ENCODE results near the gene SAMD11.
A peak's percentile ranks its signal among the peaks of the same experiment; 100 is the strongest.
"Not testable (repeated sequence)": the region's sequence is repeated elsewhere in the genome, so short reads cannot be mapped to it uniquely, and the experiment has no call there.

The SAMD11 gene

DNA sequence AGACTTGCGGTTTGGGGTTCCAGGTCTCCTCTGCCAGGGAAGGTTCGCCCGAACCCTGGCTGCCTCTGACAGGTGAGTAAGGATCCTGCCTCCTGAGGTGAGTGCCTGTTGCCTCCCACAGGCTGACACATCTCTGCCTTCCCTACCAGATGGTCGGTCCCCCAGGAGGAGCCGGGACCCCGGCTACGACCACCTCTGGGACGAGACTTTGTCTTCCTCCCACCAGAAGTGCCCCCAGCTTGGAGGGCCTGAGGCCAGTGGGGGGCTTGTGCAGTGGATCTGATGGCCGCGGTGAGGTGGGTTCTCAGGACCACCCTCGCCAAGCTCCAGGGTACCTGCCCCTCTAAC is 50.5 kb downstream of the SAMD11 start:
- TF ChIP-seq, protein P1, sequence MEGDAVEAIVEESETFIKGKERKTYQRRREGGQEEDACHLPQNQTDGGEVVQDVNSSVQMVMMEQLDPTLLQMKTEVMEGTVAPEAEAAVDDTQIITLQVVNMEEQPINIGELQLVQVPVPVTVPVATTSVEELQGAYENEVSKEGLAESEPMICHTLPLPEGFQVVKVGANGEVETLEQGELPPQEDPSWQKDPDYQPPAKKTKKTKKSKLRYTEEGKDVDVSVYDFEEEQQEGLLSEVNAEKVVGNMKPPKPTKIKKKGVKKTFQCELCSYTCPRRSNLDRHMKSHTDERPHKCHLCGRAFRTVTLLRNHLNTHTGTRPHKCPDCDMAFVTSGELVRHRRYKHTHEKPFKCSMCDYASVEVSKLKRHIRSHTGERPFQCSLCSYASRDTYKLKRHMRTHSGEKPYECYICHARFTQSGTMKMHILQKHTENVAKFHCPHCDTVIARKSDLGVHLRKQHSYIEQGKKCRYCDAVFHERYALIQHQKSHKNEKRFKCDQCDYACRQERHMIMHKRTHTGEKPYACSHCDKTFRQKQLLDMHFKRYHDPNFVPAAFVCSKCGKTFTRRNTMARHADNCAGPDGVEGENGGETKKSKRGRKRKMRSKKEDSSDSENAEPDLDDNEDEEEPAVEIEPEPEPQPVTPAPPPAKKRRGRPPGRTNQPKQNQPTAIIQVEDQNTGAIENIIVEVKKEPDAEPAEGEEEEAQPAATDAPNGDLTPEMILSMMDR (IDR thresholded peaks at IDR 0.05; ENCODE audit: extremely low read depth, missing control alignments) = no peak
- DNase-seq (ENCODE audit: low spot score) = no peak

DNA sequence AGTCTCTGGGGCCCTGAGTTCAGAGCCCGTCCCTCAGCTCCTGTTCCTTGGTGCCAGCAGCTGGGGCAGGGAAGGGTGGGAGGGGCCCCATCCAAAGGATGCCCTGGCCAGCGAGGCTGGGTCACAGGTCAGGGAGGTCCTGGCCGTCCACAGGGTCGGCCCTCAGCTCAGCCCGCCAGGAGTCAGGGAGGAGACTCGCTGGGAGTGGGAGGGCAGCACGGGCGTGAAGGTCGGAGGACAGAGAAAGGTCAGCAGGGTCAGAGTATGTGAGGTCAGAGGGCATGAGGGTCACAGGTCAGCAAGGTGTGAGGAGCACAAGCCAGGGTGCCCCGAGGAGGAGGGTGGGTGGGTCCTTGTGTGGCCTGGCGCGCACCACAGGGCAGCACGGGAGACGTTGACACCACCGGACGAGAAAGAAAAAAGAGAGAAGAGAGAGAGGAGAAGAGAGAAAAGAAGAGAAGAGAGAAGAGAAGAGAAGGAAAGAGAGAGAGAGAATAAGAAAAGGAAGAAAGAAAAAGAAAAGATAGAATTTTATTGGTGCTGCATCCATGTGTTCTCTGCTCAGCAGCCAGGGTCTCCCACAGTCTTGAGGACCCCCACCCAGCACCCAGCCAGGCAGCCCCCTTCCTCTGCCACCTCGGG is 51.1 kb downstream of the SAMD11 start:
- no peak for DNase-seq (ENCODE audit: low spot score)

DNA sequence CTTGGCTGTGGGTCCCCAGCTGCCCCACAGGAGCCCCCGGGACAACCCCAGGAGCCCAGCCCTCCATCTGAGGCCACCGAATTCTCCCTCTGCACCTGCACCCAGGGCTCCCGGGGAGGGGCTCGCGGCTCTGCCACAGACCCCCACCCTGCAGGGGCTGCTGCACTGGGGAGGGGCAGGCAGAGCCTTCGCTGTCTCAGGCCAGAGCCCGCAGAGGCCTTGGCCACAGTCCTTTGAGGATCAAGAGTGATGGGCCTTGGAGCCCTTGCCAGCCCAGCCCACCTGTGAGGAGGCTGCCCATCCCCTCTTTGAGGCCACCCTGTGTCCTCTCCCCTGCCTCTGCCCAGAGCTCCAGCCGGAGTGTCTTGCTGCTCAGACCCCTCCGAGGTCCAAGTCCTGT is 51.6 kb downstream of the SAMD11 start:
- TF ChIP-seq, protein P1 (IDR thresholded peaks at IDR 0.05; ENCODE audit: extremely low read depth, missing control alignments) = no peak
- no peak for DNase-seq (ENCODE audit: low spot score)

More for the DNA sequence above, 51.1 kb downstream of the SAMD11 start:
- TF ChIP-seq, protein P1 (IDR thresholded peaks at IDR 0.05; ENCODE audit: extremely low read depth, missing control alignments) = no peak

DNA sequence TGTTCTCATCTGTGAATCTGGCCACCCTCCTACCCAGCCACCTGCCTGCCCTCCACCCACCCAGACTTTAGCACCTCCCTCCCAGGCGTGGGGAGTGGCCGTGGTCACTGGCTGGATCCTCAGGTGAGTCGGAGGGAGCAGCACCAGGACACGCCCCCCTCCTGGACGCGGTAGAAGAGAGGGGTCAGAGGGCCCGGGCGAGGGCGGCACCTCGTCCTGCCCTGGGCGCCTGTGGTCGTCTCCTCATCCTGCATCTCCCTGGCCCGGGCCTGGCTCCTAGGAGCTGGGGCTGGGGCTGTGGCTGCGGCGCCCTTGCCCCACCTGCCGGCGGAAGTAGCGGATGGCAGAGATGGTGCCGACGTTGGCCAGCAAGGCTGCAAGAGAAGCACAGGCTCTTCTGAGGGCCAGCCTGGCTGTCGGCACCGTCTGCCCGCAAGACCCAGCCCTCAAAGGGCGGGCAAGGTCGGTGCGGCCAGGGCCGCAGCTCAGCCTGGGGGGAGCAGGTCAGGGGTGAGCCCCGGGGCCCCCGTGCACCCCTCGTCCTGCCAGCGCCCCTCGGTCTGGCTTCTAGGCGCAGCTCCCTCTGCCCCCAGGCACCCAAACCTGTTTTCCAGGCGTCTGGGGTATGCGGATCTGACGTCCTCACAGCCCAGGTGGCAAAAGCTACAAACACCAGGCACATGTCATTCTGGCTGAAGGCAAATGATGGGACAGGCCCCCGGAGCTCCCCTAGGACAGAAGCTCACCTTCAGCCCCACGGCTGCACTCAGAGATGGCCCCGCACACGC is 52.4 kb downstream of the SAMD11 start:
- DNase-seq (ENCODE audit: low spot score) = peak; percentile 84

DNA sequence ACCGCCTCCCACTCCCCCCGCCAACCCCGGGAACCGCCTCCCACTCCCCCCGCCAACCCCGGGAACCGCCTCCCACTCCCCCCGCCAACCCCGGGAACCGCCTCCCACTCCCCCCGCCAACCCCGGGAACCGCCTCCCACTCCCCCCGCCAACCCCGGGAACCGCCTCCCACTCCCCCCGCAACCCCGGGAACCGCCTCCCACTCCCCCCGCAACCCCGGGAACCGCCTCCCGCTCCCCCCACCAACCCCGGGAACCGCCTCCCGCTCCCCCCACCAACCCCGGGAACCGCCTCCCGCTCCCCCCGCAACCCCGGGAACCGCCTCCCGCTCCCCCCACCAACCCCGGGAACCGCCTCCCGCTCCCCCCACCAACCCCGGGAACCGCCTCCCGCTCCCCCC is 53.1 kb downstream of the SAMD11 start:
- not testable (repeated sequence) for DNase-seq (ENCODE audit: low spot score)

More for the DNA sequence above, 52.4 kb downstream of the SAMD11 start:
- TF ChIP-seq, protein P1 (IDR thresholded peaks at IDR 0.05; ENCODE audit: extremely low read depth, missing control alignments) = no peak

DNA sequence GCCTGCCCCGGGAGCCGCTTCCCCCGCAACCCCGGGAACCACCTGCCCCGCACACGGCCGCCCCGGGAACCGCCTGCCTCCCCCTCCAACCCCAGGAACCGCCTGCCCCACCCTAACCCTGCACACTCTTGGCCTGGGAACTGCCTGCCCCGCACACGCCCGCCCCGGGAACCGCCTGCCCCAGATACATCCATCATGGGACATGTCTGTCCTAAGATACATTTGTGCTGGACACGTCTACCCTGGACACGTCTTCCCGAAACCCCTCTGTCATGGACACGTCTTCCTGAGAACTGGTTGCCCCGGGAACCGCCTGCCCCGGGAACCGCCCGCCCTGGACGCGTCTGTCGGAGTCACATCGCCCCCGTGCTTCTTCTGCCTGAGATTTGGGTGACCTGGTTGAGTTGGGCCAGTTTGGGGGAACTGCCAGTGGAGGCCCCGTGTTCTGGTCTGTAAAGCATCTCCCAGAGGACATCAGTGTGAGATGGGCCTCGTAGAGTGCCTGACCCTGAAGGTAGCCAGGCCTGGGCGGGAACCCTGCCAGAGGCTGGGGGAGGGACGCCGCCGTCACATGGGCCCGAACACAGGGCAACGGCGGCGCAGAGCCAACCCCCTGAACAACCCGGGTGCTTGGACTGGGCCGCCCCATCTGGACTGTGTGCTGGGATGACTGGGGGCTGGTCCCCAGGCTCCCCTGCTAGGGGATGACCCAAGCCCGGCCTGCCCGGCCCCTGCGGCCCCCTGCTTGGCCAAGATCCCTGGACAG is 54.5 kb downstream of the SAMD11 start:
- no peak for DNase-seq (ENCODE audit: low spot score)
- TF ChIP-seq, protein P1 (IDR thresholded peaks at IDR 0.05; ENCODE audit: extremely low read depth, missing control alignments) = no peak

DNA sequence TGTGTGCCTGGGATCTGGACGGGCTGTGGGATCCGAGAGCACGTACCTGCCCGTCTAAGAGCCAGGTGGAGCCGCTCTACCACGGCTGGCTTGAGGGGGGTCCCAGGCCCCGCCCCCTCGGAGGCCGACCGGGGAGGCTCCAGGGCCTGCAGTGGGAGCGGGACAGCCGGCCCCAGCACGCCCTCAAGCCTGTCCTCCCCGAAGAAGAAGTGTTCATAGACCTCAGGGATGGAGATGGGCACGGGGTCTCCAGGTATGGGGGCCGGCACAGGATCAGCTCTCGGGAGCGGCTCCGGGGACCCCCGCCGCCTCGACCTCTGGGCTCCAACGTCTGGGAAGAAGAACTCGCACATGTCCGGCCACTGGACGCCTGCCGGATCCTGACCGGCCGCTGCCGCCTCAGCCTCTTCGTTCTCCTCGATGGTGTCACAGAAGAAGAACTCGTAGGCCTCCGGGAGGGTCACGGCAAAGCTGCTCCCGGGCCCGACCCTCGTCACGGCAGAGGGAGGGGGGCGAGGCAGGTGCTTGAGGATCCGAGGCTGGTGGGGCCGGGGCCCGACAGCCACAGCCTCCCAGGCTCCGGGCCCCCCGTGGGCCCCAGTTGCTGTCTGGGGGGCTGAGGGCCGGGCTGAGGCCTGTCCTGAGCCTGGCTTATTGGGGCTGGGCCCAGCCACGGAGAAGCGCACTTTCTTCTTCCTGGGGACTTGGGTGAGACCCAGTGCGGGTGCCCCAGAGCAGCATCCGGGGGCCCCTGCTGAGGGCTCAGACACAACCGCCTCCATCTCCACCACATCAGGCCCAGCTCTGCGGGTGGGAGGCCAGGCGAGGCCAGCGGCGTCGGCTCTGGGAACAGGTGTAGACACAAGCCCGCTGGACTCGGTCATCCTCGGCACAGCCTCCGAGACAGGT is 55.4 kb downstream of the SAMD11 start:
- DNase-seq (ENCODE audit: low spot score) = no peak
- TF ChIP-seq, protein P1 (IDR thresholded peaks at IDR 0.05; ENCODE audit: extremely low read depth, missing control alignments) = no peak

Data from GM20000 (cell line).